Stimulated activated CD4-positive, alpha-beta T cell treated with anti-CD3 and anti-CD28 coated beads, Interleukin-2, amount 100 ng/mL, for 4 hours (primary cell): Measurements from ENCODE around the gene INPP5J.

Source experiments
- DNase-seq: peaks from one replicate; pipeline ENCODE4 v3.0.0-alpha.2; 2020; ENCODE audit warnings: low read depth

The INPP5J gene

GRCh38 chr22:31125521-31126117 lies 2.9 kb downstream of the INPP5J start:
- no peak for DNase-seq

- no peak for DNase-seq
These were observed 3.5 kb downstream of the INPP5J start for GRCh38 chr22:31126128-31126868.

- DNase-seq: no peak
These were observed 4.1 kb downstream of the INPP5J start for GRCh38 chr22:31126869-31127175.

GRCh38 chr22:31127181-31127772 lies 4.5 kb downstream of the INPP5J start:
- no peak for DNase-seq

- no peak for DNase-seq
These were observed 5.4 kb downstream of the INPP5J start for GRCh38 chr22:31128156-31128555.

GRCh38 chr22:31130873-31131272 lies 8.1 kb downstream of the INPP5J start:
- no peak for DNase-seq

- DNase-seq: no peak
These were observed 11.1 kb downstream of the INPP5J start for GRCh38 chr22:31133911-31134310.

- DNase-seq: no peak
These were observed 11.9 kb downstream of the INPP5J start for GRCh38 chr22:31134688-31135087.

- no peak for DNase-seq
These were observed 12.9 kb downstream of the INPP5J start for GRCh38 chr22:31135706-31136105.

- DNase-seq: no peak
These were observed 13.4 kb downstream of the INPP5J start for GRCh38 chr22:31136155-31136554.

- DNase-seq: no peak
These were observed 13.9 kb downstream of the INPP5J start for GRCh38 chr22:31136711-31137110.

GRCh38 chr22:31137721-31138120 lies 15.0 kb downstream of the INPP5J start:
- DNase-seq: no peak

- DNase-seq: no peak
These were observed 15.4 kb downstream of the INPP5J start for GRCh38 chr22:31138126-31138525.

- no peak for DNase-seq
These were observed 16.3 kb downstream of the INPP5J start for GRCh38 chr22:31139066-31139465.

- no peak for DNase-seq
These were observed 17.3 kb downstream of the INPP5J start, which contains the start of gene PLA2G3 for GRCh38 chr22:31139866-31140716. PLA2G3 (minus strand) TSS chr22:31140508; CDS start chr22:31140354, 154 bp downstream.

- DNase-seq: no peak
These were observed 18.0 kb downstream of the INPP5J start for GRCh38 chr22:31140746-31141145.

GRCh38 chr22:31141551-31141950 lies 18.8 kb downstream of the INPP5J start:
- DNase-seq: no peak

GRCh38 chr22:31142285-31142684 lies 19.5 kb downstream of the INPP5J start:
- no peak for DNase-seq

- no peak for DNase-seq
These were observed 20.3 kb downstream of the INPP5J start for GRCh38 chr22:31143038-31143437.

- no peak for DNase-seq
These were observed 20.8 kb downstream of the INPP5J start for GRCh38 chr22:31143537-31143936.

- no peak for DNase-seq
These were observed 21.5 kb downstream of the INPP5J start for GRCh38 chr22:31144223-31144622.

- no peak for DNase-seq
These were observed 25.7 kb downstream of the INPP5J start for GRCh38 chr22:31148488-31148887.
